HUES6 (cell line): ENCODE measurements around the gene AFF1.
"Not testable (repeated sequence)": the region's sequence is repeated elsewhere in the genome, so short reads cannot be mapped to it uniquely, and the experiment has no call there.

Experiments
- H3K27ac ChIP-seq: 2 replicates; pipeline ENCODE4 v1.7.0; 2013; ENCODE audit warnings: low read depth, mild to moderate bottlenecking, low read length, inconsistent platforms
- H3K27me3 ChIP-seq: 2 replicates; pipeline ENCODE4 v1.6.1; 2013; ENCODE audit warnings: low read length; ENCODE audit not compliant: control insufficient read depth, insufficient read depth
- H3K36me3 ChIP-seq: 2 replicates; pipeline ENCODE4 v1.6.1; 2013; ENCODE audit warnings: low read length; ENCODE audit not compliant: control insufficient read depth, insufficient read depth
- H3K4me1 ChIP-seq: 2 replicates; pipeline ENCODE4 v1.6.1; 2013; ENCODE audit warnings: low read length; ENCODE audit not compliant: control insufficient read depth, insufficient read depth
- H3K4me3 ChIP-seq: 2 replicates; pipeline ENCODE4 v1.5.1; 2013; ENCODE audit warnings: low read depth, low read length
- H3K9ac ChIP-seq: one replicate; pipeline ENCODE4 v1.6.1; 2013; ENCODE audit warnings: mild to moderate bottlenecking, low read length
- H3K9me3 ChIP-seq: 2 replicates; pipeline ENCODE4 v1.6.1; 2013; ENCODE audit warnings: low read depth, low read length; ENCODE audit not compliant: control insufficient read depth, insufficient read depth

The AFF1 gene

DNA sequence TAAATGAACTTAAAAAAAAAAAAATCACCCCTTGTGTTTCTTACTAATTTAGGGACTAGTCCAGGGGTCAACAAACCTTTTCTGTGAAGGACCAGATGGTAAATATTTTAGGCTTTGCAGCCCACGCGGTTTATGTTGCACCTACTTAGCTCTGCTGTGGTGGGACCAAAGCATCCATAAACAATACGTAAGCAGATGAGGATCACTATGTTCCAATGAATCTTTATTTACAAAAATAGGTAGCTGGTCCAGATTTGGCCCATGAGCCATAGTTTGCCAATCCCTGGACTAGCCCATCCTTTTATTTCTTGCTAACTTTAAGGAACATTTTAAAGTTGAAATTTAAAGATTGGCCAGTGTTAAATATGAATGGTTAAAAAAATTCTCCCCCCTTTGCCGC is 95.3 kb downstream of the AFF1 start:
- H3K4me3 ChIP-seq, result no peak overlapping the region; the same call in 1 of the 2 replicates
- H3K4me1 ChIP-seq, result peaks cover 84% of the 10 kb centered on the region
- no peak overlapping the region for H3K9ac ChIP-seq
- H3K27me3 ChIP-seq, result no peaks in the 10 kb centered on the region
- H3K36me3 ChIP-seq, result no peaks in the 10 kb centered on the region
- H3K9me3 ChIP-seq, result no peaks in the 10 kb centered on the region
- peak overlapping the region; percentile 44; the same call in 1 of the 2 replicates for H3K27ac ChIP-seq

GRCh38 chr4:87030755-87031441 is 96.1 kb downstream of the AFF1 start:
- Histone ChIP-seq H3K27ac (peak overlapping the region; percentile 44; the same call in 1 of the 2 replicates), H3K27me3 (no peaks in the 10 kb centered on the region), H3K9ac (peak overlapping the region; percentile 46), H3K4me1 (peaks cover 80% of the 10 kb centered on the region), H3K36me3 (no peaks in the 10 kb centered on the region), H3K9me3 (no peaks in the 10 kb centered on the region), H3K4me3 (peak overlapping the region; percentile 35; the same call in 1 of the 2 replicates)

DNA sequence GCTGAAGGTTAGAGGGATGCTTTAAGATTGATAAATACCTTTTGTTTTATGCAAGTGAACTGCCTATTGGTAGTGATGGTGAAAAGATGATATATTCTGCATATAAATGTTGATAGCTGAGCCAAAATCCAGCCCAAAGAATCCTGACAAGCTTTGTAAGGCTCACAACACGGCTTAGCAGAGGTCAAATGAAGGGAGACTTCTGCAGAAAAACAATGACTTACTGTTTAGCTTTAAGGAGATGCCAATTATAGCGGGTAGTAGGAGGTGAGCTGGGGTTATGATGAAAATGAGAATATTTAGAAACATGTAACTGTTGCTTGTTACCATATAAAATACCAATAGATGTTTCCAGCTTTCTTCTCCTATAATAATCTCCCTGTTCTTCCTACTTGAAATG is 97.1 kb downstream of the AFF1 start:
- Histone ChIP-seq H3K4me3 (no peak overlapping the region), H3K27ac (peak overlapping the region; percentile 44; the same call in 1 of the 2 replicates), H3K27me3 (no peaks in the 10 kb centered on the region), H3K9me3 (no peaks in the 10 kb centered on the region), H3K9ac (no peak overlapping the region), H3K4me1 (peaks cover 82% of the 10 kb centered on the region), H3K36me3 (no peaks in the 10 kb centered on the region)

GRCh38 chr4:87032884-87033533 is 98.2 kb downstream of the AFF1 start:
- no peaks in the 10 kb centered on the region for H3K36me3 ChIP-seq
- no peaks in the 10 kb centered on the region for H3K9me3 ChIP-seq
- H3K27ac ChIP-seq, result peak overlapping the region; percentile 17; the same call in 1 of the 2 replicates
- no peak overlapping the region for H3K9ac ChIP-seq
- peaks cover 89% of the 10 kb centered on the region for H3K4me1 ChIP-seq
- H3K4me3 ChIP-seq, result no peak overlapping the region
- H3K27me3 ChIP-seq, result no peaks in the 10 kb centered on the region

GRCh38 chr4:87033902-87034301 is 99.1 kb downstream of the AFF1 start:
- Histone ChIP-seq H3K4me1 (peaks cover 92% of the 10 kb centered on the region), H3K36me3 (no peaks in the 10 kb centered on the region), H3K27ac (no peak overlapping the region), H3K27me3 (no peaks in the 10 kb centered on the region), H3K9ac (no peak overlapping the region), H3K9me3 (no peaks in the 10 kb centered on the region), H3K4me3 (no peak overlapping the region)

GRCh38 chr4:87034527-87034926 is 99.7 kb downstream of the AFF1 start:
- H3K9me3 ChIP-seq, result no peaks in the 10 kb centered on the region
- H3K27ac ChIP-seq, result no peak overlapping the region
- peaks cover 92% of the 10 kb centered on the region for H3K4me1 ChIP-seq
- no peaks in the 10 kb centered on the region for H3K27me3 ChIP-seq
- no peaks in the 10 kb centered on the region for H3K36me3 ChIP-seq
- no peak overlapping the region for H3K9ac ChIP-seq
- no peak overlapping the region for H3K4me3 ChIP-seq

- no peaks in the 10 kb centered on the region for H3K27me3 ChIP-seq
- H3K4me3 ChIP-seq, result no peak overlapping the region
- no peaks in the 10 kb centered on the region for H3K36me3 ChIP-seq
- H3K4me1 ChIP-seq, result peaks cover 78% of the 10 kb centered on the region
- no peak overlapping the region for H3K27ac ChIP-seq
- H3K9ac ChIP-seq, result no peak overlapping the region
- H3K9me3 ChIP-seq, result no peaks in the 10 kb centered on the region
These were observed 101.2 kb downstream of the AFF1 start for GRCh38 chr4:87035881-87036509.

- Histone ChIP-seq H3K9me3 (no peaks in the 10 kb centered on the region), H3K27me3 (no peaks in the 10 kb centered on the region), H3K36me3 (no peaks in the 10 kb centered on the region), H3K4me3 (no peak overlapping the region), H3K4me1 (peaks cover 74% of the 10 kb centered on the region), H3K27ac (no peak overlapping the region), H3K9ac (no peak overlapping the region)
These were observed 101.9 kb downstream of the AFF1 start for GRCh38 chr4:87036713-87037112.

DNA sequence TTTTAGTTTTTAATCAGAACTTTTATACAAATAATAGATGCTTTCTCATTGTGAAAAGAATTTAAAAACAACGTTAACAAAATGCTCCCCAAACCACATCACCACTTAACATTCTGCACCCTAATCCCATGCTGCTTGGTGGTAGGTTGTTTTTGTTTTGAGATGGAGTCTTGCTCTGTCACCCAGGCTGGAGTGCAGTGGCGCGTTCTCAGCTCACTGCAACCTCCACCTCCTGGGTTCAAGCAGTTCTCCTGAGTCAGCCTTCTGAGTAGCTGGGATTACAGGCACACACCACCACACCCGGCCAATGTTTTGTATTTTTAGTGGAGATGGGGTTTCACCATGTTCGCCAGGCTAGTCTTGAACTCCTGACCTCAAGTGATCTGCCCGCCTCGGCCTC is 102.4 kb downstream of the AFF1 start:
- H3K9me3 ChIP-seq, H3K9ac ChIP-seq, H3K27me3 ChIP-seq, H3K36me3 ChIP-seq, H3K4me3 ChIP-seq, H3K27ac ChIP-seq: not testable (repeated sequence)
- H3K4me1 ChIP-seq, result peaks cover 72% of the 10 kb centered on the region

DNA sequence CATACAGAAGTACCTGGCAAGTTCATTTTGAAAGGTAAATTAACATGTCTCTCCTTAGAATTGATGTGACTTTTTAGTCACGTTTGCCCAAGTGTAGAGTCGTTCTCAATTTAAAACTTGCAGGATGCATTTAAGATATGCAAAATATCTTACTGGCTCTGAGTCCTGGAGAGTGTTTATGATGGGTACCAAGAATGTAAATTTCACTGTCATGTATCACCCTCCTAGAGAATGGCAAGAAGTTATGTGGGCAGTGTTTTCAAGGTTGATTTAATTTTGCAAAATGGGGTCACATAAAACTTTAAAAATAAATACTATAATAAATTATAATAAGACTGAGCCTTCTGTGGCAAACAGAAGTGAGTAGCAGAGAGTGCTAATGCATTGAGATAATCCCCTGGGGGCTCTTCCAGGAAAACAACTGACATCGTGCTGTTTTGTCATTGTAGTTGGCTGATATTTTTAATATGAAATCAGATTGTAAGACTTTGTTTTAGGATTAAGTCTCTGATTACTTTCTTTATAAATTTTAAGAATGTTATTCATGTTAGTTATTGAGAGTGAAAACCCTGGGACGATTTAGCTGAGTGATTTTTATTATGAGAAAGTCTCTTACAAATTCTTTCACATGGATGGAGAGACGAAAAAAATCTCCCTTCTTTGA is 103.0 kb downstream of the AFF1 start:
- Histone ChIP-seq H3K4me3 (no peak overlapping the region), H3K27ac (no peak overlapping the region), H3K9me3 (no peaks in the 10 kb centered on the region), H3K9ac (no peak overlapping the region), H3K4me1 (peaks cover 72% of the 10 kb centered on the region), H3K36me3 (no peaks in the 10 kb centered on the region), H3K27me3 (no peaks in the 10 kb centered on the region)
